GM23338 (cell line): ENCODE data around the gene STK39.

Experiments used
- CREB1 ChIP-seq: fragments of 250-450 bp; sonication (Bioruptor Pico); IDR thresholded peaks from 2 replicates; pipeline ENCODE4 v1.5.0; 2020; ENCODE audit warnings: low read depth, mild to moderate bottlenecking, moderate library complexity
- CTCF ChIP-seq, 2 experiments: fragments of 200-600 bp in 1 of 2; sonication (generic) in 1 of 2; conservative IDR thresholded peaks; 2 replicates each; pipeline versions ENCODE4 v1.5.1 to v1.6.1; 2016 to 2017; ENCODE audit warnings: antibody characterized with exemption in 2 of 2, low read depth in 2 of 2, mild to moderate bottlenecking in 2 of 2, moderate library complexity in 1 of 2
- POLR2AphosphoS5 ChIP-seq: IDR thresholded peaks from 2 replicates; pipeline ENCODE4 v1.6.1; 2016; ENCODE audit warnings: antibody characterized with exemption, low read depth
- REST ChIP-seq: IDR thresholded peaks from one replicate; pipeline ENCODE4 v1.6.1; 2018; ENCODE audit warnings: antibody characterized with exemption; ENCODE audit not compliant: unreplicated experiment

GRCh38 chr2:167937403-167937802 lies 310.0 kb downstream of the STK39 start:
- TF ChIP-seq CTCF (conservative IDR thresholded peaks at IDR 0.05; ENCODE audit: low read depth in 2 of 2) (no peak), POLR2AphosphoS5 (no peak), CREB1 (CRISPR knock-in tag) (no peak), REST (no peak)
